NCI-H1694 treated with DMSO at 0.1 percent for 48 hours (cell line): ENCODE data around the gene CORO2A.
"Not testable (repeated sequence)": the region's sequence is repeated elsewhere in the genome, so short reads cannot be mapped to it uniquely, and the experiment has no call there.

ENCODE experiments used
- DNase-seq: peaks from one replicate; lab custom pipeline; 2025; lab: John Stamatoyannopoulos, UW

CORO2A gene

GRCh38 chr9:98117097-98117496 lies 75.3 kb downstream of the CORO2A start:
- not testable (repeated sequence) for DNase-seq

DNA sequence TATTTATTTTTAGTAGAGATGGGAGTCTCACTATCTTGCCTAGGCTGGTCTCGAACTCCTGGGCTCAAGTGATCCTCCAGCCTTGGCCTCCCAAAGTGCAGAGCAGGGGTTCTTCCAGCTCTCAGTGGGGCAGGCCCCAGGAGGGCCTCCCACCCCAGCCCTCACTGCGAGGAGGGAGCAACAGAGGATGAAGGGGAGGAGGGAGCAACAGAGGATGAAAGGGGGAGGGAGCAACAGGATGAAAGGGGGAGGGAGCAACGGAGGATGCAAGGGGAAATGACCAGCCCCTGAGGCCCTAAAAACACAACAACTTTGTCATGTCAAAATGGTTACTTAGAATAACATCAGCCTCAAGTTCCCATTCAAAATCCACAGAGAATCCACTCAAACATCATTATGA lies 83.4 kb downstream of the CORO2A start:
- no peak for DNase-seq

- DNase-seq: no peak
These were observed 83.9 kb downstream of the CORO2A start for GRCh38 chr9:98108531-98109031.

GRCh38 chr9:98107926-98108325 lies 84.5 kb downstream of the CORO2A start:
- no peak for DNase-seq

DNA sequence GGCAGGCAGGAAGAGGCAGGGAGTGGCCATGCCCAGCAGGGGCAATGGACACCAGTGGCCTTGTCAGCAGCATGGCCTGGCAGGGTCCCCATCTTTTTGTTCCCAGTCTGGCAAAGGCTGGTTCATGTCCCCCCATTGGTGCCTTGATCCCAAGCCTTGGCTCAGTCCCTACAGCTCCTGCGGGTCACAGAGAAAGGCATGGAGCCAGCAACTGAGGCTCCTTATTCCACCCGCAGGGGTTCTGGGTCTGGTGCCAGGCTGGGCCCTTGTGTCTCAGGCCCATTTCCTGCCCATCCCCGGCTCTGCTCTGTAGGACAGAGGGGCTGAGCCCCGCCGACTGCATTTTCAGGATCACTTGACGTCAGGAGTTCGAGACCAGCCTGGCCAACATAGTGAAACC lies 87.4 kb downstream of the CORO2A start:
- no peak for DNase-seq

DNA sequence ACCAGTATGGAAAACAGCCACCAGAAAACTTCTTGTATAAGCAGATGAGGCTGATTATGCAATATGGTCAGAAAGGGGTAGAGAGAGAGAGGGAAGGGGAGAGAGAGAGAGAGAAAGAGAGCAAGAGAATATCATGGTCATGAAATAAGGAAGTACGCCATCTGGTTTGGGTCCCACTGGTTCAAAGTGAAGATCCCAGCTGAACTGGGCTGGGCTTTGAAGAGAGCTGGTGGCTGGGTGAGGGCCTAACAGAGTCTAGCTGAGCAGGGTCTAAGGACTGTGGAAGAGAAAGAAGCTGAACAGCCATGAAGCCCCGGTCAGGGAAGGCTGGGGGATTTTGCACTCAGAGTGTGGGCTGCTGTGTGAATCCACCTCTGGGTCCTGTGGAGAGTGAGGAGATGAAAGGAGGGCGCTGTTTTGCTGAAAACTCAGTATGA lies 88.0 kb downstream of the CORO2A start:
- no peak for DNase-seq

DNA sequence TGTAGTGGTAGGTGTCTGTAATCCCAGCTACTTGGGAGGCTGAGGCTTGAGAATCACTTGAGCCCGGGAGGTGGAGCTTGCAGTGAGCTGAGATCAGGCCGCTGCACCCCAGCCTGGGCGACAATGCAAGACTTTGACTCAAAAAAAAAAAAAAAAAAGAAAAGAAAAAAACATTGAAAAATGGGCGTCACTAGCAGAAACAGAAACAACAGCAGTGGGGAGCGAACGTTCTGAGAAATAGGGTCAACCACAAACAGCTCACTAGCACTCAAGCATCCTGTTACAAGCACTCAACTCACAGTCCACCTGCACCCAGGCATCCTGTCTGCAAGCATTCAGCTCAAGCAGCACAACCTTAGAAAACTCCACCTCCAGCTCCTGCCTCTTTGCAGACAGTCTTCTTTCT lies 90.6 kb downstream of the CORO2A start:
- DNase-seq: no peak

DNA sequence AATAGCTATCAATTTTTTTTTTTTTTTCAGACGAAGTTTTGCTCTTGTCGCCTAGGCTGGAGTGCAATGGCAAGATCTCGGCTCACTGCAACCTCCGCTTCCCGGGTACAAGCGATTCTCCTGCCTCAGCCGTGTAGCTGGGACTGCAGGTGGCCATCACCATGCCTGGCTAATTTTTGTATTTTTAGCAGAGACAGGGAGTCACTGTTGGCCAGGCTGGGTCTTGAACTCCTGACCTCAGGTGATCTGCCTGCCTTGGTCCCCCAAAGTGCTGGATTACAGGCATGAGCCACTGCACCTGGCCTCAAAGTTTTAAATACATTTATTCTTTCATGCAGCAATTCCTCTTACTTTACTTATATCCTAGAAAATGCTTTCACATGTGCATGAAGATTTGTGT lies 91.0 kb downstream of the CORO2A start:
- DNase-seq: no peak

DNA sequence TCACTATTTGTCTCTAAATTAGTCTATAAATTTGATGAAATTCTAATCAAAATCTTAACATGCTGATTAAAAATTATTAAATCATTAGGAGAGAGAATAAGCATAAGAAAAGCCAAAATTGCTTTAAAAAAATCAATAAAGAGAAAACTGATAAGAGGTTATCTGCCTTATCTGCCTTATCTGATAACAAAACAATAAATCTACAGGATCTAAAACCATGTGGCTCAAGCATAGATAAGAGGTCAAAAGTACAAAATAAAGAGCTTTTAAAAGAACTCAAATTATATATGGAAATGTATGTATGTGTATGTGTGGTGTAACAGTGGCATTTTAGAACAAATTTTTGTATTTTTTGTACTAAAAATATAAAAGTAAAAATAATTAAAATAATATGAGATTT lies 92.0 kb downstream of the CORO2A start:
- DNase-seq: no peak

DNA sequence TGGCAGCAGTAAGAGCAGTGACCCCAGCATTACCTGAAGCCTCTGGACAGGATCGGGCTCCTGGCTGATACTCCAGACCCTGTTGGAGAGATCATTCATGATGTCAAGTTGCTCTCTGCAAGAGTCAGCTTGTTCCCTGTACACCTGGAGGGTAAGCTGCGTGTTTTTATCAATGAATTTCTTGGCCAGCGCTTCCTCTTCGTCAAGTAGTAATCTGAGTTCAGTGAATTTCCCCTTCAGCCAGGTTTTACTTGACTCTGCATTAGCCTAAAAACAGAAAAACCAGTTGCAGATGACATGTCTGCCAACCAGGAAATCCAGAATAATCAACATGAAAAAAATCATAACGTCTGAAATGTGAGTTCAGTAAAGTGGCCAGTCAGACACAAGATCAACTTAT lies 92.5 kb downstream of the CORO2A start:
- DNase-seq: no peak

DNA sequence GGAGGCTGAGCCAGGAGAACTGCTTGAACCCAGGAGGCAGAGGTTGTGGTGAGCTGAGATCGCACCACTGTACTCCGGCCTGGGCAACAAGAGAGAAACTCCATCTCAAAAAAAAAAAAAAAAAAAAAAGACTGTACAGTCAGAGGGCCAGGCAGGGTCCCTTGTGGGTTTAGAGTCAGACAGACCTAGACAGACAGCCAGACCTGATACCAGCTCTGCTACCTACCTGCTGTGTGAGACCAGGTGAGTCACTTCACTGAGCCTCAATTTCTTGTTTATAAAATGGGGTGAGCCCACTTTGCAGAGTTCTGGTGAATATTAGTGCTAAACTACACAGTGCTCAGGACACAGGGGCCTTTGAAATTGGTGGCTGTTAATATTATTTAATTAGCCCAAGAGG lies 93.1 kb downstream of the CORO2A start:
- DNase-seq: no peak

DNA sequence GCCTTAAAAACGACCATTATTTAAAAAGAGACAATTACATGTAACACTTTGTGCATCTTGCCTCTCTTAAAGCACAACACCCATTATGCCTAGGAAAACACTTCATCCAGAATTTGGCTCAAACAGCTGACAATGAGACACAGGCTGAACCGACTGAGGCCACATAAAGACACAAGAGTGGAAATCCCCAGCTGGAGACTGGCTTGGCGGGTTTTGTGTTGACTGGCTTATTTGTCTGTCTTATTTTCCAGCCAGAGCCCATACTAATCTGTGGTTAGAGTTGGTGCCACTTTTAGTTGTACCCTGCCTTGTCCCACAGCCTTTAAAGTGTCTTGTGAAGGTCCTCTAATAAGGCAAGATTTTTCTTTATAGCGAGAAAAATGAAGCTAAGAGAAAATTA lies 94.6 kb downstream of the CORO2A start:
- DNase-seq: no peak

DNA sequence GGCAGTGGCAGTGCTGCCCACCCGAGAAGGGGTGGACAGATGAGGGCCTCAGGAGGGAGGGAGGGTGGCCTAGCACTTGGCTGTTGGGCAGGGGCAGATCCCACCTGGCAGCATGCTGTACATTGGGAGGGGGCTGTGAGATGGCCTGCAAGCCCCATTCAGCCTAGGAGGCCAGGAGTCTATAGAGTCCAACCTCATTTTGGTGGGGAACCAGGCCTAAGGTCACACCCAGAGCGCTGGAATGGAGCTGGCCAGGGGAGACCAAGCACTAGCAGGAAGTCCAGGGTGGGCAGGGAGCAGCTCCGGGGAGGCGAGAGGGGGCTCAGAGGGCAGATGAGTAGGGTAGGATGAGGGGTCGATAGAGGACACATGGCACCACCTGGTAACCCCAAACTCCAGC lies 96.3 kb downstream of the CORO2A start:
- no peak for DNase-seq

GRCh38 chr9:98095401-98095800 lies 97.0 kb downstream of the CORO2A start:
- DNase-seq: no peak

DNA sequence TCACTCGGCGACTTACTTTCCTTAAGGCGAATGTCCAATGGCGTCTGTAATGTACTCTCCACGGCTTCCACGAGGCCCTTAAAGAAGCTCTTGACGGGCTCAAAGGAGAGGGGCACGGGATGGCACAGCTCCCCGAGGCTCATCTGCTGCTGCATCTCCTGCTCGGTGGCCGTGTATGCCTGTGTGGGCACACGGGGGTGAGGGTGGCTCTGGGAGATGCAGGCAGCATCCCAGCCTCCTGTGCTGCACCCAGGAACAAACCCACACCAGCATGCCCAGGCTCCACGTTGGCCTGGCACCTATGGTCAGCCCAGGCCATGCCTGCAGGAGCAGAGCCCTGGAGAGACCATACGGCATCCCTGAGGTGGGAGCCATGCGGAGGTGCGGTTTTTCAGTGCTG lies 97.6 kb downstream of the CORO2A start:
- DNase-seq: no peak

DNA sequence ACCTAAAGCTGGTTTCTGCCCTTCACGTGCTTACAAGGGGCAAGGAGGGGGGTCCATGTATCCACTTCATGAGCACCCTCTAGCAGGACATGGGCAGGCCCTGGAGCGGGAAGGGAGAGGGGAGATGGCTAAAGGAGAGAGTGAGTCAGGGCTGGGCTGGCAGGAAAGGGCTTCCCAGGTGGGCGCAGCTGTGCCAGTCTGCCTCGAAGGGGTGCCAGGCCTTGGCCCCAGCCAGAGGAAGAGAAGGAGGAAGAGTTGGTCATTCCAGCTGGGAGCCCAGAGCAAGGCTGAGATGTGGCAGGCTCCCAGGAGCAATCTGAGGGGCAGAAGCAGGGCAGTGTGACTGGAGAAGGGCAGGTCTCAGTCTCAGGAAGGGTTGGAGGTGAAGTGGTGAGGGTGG lies 98.1 kb downstream of the CORO2A start:
- DNase-seq: no peak

- no peak for DNase-seq
These were observed 99.9 kb downstream of the CORO2A start for GRCh38 chr9:98092613-98092931.

- no peak for DNase-seq
These were observed 100.5 kb downstream of the CORO2A start for GRCh38 chr9:98091735-98092612.

- DNase-seq: not testable (repeated sequence)
These were observed 101.8 kb downstream of the CORO2A start for GRCh38 chr9:98090674-98091073.

GRCh38 chr9:98087420-98088354 lies 104.8 kb downstream of the CORO2A start:
- no peak for DNase-seq

- DNase-seq: no peak
These were observed 106.0 kb downstream of the CORO2A start for GRCh38 chr9:98086461-98086860.

GRCh38 chr9:98085944-98086343 lies 106.5 kb downstream of the CORO2A start:
- DNase-seq: no peak

- no peak for DNase-seq
These were observed 107.4 kb downstream of the CORO2A start for GRCh38 chr9:98085058-98085457.
